ENCODE results near the gene RAI1. TPM values are rescaled to one million over a fixed set of nuclear protein-coding genes. Genes with fewer than 3 reads are reported as not detected.

Gene RAI1
- total RNA-seq, 4 donors from 2014 or later = 20.3 to 46.1 (median 30.4) TPM

DNA sequence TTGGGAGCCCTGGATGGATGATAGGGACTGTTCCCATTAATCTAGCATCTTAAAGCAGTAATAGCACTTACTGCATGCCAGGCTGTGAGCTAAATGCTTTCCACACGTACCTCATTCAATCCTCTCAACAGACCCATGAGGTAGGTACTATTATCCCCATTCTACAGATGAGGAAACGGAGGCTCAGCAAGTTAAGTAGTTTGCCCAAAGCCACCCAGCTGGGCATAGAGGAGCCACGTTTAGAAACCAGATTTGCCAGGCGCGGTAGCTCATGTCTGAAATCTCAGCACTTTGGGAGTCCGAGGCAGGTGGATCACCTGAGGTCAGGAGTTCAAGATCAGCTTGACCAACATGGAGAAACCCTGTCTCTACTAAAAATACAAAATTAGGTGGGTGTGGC, 2.0 kb upstream of the RAI1 start:
- 94% methylated on average over 6 of the region's 6 CpGs for WGBS
- Histone ChIP-seq H3K36me3 (no peaks in the 10 kb centered on the region), H3K27ac (no peak overlapping the region)

DNA sequence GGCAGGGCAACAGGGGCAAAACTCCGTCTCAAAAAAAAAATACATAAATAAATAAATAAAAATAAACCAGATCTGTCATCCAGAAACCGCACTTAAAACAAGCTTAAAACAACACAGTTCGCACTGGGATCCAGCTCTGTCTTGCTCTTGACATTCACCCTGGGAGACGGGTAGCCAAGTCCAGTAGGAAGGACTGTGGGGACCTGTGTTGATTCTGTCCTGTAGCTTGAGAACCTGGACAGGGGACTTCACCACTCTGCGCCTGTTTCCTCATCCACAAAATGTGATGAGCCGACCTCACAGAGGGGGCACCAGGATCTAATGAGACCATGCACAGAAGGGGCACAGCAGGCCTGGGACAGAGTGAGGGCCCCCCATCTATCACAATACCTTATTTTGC, 1.5 kb upstream of the RAI1 start:
- H3K27ac ChIP-seq = no peak overlapping the region
- no peak for DNase-seq (ENCODE audit: low spot score in 2 of 2)
- H3K36me3 ChIP-seq = no peaks in the 10 kb centered on the region
- no peak overlapping the region for H3K4me3 ChIP-seq
- 95% methylated on average over 6 of the region's 6 CpGs for WGBS
- TF ChIP-seq POLR2AphosphoS5 (IDR thresholded peaks at IDR 0.05) = no peak
- TF ChIP-seq, protein P1, sequence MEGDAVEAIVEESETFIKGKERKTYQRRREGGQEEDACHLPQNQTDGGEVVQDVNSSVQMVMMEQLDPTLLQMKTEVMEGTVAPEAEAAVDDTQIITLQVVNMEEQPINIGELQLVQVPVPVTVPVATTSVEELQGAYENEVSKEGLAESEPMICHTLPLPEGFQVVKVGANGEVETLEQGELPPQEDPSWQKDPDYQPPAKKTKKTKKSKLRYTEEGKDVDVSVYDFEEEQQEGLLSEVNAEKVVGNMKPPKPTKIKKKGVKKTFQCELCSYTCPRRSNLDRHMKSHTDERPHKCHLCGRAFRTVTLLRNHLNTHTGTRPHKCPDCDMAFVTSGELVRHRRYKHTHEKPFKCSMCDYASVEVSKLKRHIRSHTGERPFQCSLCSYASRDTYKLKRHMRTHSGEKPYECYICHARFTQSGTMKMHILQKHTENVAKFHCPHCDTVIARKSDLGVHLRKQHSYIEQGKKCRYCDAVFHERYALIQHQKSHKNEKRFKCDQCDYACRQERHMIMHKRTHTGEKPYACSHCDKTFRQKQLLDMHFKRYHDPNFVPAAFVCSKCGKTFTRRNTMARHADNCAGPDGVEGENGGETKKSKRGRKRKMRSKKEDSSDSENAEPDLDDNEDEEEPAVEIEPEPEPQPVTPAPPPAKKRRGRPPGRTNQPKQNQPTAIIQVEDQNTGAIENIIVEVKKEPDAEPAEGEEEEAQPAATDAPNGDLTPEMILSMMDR (IDR thresholded peaks at IDR 0.05) = no peak
- TF ChIP-seq POLR2A (IDR thresholded peaks at IDR 0.05) = no peak
- TF ChIP-seq EP300 (IDR thresholded peaks at IDR 0.05) = no peak
- no peaks in the 10 kb centered on the region for H3K9me3 ChIP-seq
- H3K27me3 ChIP-seq = no peaks in the 10 kb centered on the region
- H3K4me1 ChIP-seq = peaks cover 38% of the 10 kb centered on the region

More for the DNA sequence above, 2.0 kb upstream of the RAI1 start:
- no peak overlapping the region for H3K4me3 ChIP-seq
- TF ChIP-seq, protein P1 (IDR thresholded peaks at IDR 0.05) = no peak
- TF ChIP-seq POLR2AphosphoS5 (IDR thresholded peaks at IDR 0.05) (no peak), POLR2A (IDR thresholded peaks at IDR 0.05) (no peak), EP300 (IDR thresholded peaks at IDR 0.05) (no peak)
- H3K4me1 ChIP-seq = peaks cover 33% of the 10 kb centered on the region
- no peaks in the 10 kb centered on the region for H3K27me3 ChIP-seq
- H3K9me3 ChIP-seq = no peaks in the 10 kb centered on the region
- DNase-seq (ENCODE audit: low spot score in 2 of 2) = no peak

DNA sequence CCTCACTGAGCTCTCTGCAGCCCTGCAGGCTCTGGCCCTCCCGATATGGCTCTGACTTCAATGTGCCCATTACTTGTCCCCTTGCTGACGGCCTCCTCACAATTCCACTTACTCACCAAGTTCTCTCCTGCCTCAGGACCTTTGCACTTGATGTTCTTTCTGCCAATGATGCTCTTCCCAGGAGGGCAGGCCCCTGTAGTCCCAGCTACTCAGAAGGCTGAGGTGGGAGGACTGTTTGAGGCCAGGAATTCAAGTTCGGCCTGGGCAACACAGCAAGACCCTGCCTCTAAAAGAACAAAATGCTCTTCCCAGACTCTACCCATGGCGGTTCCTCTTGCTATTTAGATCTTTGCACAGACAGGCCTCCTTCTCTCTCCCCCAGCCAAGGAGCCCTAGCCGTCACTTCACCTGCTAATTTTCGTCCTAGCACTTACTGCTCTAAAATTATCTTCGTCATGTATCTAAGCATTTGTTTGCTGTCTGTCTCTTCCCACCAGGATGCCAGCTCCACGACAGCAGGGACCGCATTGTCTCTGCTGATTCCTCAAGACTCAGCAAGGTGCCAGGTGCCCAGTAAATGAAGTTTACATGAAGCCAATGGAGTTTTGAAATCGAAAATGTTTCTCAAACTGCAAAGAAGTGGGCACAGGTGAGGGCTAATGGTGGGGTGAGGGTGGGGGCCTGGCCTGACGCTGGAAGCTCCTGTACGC, 626 bp upstream of the RAI1 start:
- H3K4me1 ChIP-seq = peaks cover 45% of the 10 kb centered on the region

DNA sequence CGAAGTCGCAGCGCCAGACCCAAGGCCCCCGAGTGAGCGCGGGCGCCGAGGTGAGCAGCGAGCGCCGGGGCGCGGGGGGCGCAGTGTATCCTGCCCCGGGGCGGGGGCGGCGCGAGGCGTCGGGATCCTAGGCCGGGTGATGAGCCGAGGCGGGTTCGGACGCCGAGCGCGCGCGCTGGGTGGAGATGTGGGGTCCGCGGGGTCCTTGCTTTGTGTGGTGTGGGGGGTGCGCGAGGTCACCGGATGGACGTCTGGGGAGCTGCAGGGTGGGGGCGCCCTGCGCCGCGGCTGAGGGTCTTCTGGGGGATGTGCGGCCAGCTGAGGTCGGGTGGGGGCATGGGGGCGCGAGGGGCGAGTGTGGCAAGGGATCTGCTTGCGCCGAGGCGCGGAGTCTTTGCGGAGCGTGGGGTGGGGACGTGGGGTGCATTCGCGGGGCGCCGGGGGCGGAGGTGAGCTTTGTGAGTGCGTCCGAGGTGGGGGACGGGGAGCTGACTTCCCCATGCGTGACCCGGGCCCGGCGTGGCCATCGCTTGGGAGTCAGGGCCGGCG, 560 bp downstream of the RAI1 start:
- Histone ChIP-seq H3K36me3 (no peaks in the 10 kb centered on the region), H3K27me3 (no peaks in the 10 kb centered on the region), H3K4me3 (peak overlapping the region; percentile 76), H3K9me3 (no peaks in the 10 kb centered on the region), H3K27ac (peak overlapping the region; percentile 91), H3K4me1 (peaks cover 48% of the 10 kb centered on the region)
- TF ChIP-seq, protein P1 (IDR thresholded peaks at IDR 0.05) = no peak
- no peak for TF ChIP-seq POLR2AphosphoS5 (IDR thresholded peaks at IDR 0.05)
- TF ChIP-seq POLR2A (IDR thresholded peaks at IDR 0.05) = no peak
- TF ChIP-seq EP300 (IDR thresholded peaks at IDR 0.05) = no peak
- 1% methylated on average over 30 of the region's 68 CpGs for WGBS
- DNase-seq (ENCODE audit: low spot score in 2 of 2) = peak; percentile 76 to 84

More for the DNA sequence above, 626 bp upstream of the RAI1 start:
- H3K27me3 ChIP-seq = no peaks in the 10 kb centered on the region
- 51% methylated on average over 12 of the region's 12 CpGs for WGBS
- TF ChIP-seq POLR2AphosphoS5 (IDR thresholded peaks at IDR 0.05) (no peak), EP300 (IDR thresholded peaks at IDR 0.05) (no peak), POLR2A (IDR thresholded peaks at IDR 0.05) (no peak)
- TF ChIP-seq, protein P1 (IDR thresholded peaks at IDR 0.05) = no peak
- peak overlapping the region; percentile 91 for H3K27ac ChIP-seq
- peak overlapping the region; percentile 76 for H3K4me3 ChIP-seq
- no peaks in the 10 kb centered on the region for H3K9me3 ChIP-seq
- no peak for DNase-seq (ENCODE audit: low spot score in 2 of 2)
- H3K36me3 ChIP-seq = no peaks in the 10 kb centered on the region

DNA sequence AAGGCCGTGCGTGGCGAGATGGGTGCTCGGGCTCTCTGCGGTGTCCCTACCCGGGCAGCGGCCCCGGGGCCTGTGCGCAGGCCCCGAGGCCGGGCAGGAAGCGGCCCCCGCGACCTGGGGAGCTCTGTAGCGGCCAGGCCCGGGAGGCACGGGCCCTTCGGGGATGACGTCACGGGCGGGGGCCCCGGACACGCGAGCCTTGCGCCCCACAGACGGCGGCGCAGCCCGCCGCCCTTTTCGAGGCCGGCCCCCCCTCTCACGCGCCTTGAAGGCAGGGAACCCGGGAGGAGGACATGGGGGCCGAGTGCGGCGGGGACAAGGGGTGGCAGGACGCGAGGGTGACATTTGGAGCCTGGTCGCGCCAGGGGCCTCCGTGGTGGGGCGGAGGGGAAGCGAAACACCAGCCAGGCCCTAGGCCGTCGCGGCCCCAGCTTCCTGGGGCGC, 1.1 kb downstream of the RAI1 start:
- H3K4me1 ChIP-seq = peaks cover 53% of the 10 kb centered on the region
- 1% methylated on average over 16 of the region's 49 CpGs for WGBS

More for the DNA sequence above, 1.1 kb downstream of the RAI1 start:
- TF ChIP-seq POLR2AphosphoS5 (IDR thresholded peaks at IDR 0.05) (no peak), EP300 (IDR thresholded peaks at IDR 0.05) (no peak), POLR2A (IDR thresholded peaks at IDR 0.05) (no peak)
- TF ChIP-seq, protein P1 (IDR thresholded peaks at IDR 0.05) = no peak
- Histone ChIP-seq H3K27ac (peak overlapping the region; percentile 91), H3K9me3 (no peaks in the 10 kb centered on the region), H3K36me3 (no peaks in the 10 kb centered on the region), H3K4me3 (peak overlapping the region; percentile 76), H3K27me3 (no peaks in the 10 kb centered on the region)
- no peak for DNase-seq (ENCODE audit: low spot score in 2 of 2)

Data from suprapubic skin (tissue), 4 donors.